SK-N-SH treated with all-trans-retinoic acid at 6 μM for 48 hours (cell line): ENCODE measurements around the gene ALOX12.

ENCODE experiments used
- ATAC-seq: fragments of 200-7000 bp; cut with Tn5 transposase; 3 replicates; pipeline ENCODE4 v1.9.1; 2020; ENCODE audit warnings: mild to moderate bottlenecking, moderate library complexity
- ARNTL ChIP-seq: fragments of 450-650 bp; formaldehyde crosslinking; IDR thresholded peaks from 2 replicates; pipeline ENCODE4 v1.5.0; 2020; ENCODE audit warnings: low read depth, mild to moderate bottlenecking, moderate library complexity, borderline replicate concordance
- BACH2 ChIP-seq: fragments of 250-450 bp; sonication (Bioruptor Pico); IDR thresholded peaks from 2 replicates; pipeline ENCODE4 v1.9.0; 2021; ENCODE audit warnings: mild to moderate bottlenecking, borderline replicate concordance
- CREB5 ChIP-seq: fragments of 250-450 bp; sonication (Bioruptor Pico); IDR thresholded peaks from 2 replicates; pipeline ENCODE4 v1.5.1; 2020; ENCODE audit warnings: low read depth, mild to moderate bottlenecking, moderate library complexity
- CSDC2 ChIP-seq: fragments of 250-450 bp; sonication (Bioruptor Pico); IDR thresholded peaks from 2 replicates; pipeline ENCODE4 v1.5.0; 2020; ENCODE audit warnings: mild to moderate bottlenecking, moderate library complexity
- ESRRG ChIP-seq: fragments of 250-450 bp; sonication (Bioruptor Pico); IDR thresholded peaks from 2 replicates; pipeline ENCODE4 v1.6.1; 2021; ENCODE audit warnings: mild to moderate bottlenecking
- GLIS3 ChIP-seq: fragments of 250-450 bp; sonication (Bioruptor Pico); IDR thresholded peaks from 2 replicates; pipeline ENCODE4 v1.5.0; 2020; ENCODE audit warnings: mild to moderate bottlenecking, moderate library complexity
- ISL1 ChIP-seq: fragments of 250-450 bp; sonication (Bioruptor Pico); IDR thresholded peaks from 2 replicates; pipeline ENCODE4 v2.1.2; 2022; ENCODE audit warnings: mild to moderate bottlenecking, moderate library complexity
- OSR1 ChIP-seq: fragments of 250-450 bp; sonication (Bioruptor Pico); IDR thresholded peaks from 2 replicates; pipeline ENCODE4 v1.8.0; 2022; ENCODE audit warnings: moderate library complexity, mild to moderate bottlenecking, inconsistent platforms
- PATZ1 ChIP-seq: fragments of 250-450 bp; sonication (Bioruptor Pico); IDR thresholded peaks from 2 replicates; pipeline ENCODE4 v1.8.0; 2020; ENCODE audit warnings: mild to moderate bottlenecking, moderate library complexity, borderline replicate concordance
- POU6F1 ChIP-seq: fragments of 250-450 bp; sonication (Bioruptor Pico); IDR thresholded peaks from 2 replicates; pipeline ENCODE4 v1.8.0; 2021; ENCODE audit warnings: low read depth, mild to moderate bottlenecking, moderate library complexity, borderline replicate concordance
- PPARA ChIP-seq: fragments of 250-450 bp; sonication (Bioruptor Pico); IDR thresholded peaks from 2 replicates; pipeline ENCODE4 v1.5.0; 2020; ENCODE audit warnings: mild to moderate bottlenecking, borderline replicate concordance
- RARB ChIP-seq: fragments of 250-450 bp; sonication (Bioruptor Pico); IDR thresholded peaks from 2 replicates; pipeline ENCODE4 v1.8.0; 2021; ENCODE audit warnings: mild to moderate bottlenecking, moderate library complexity
- TOX ChIP-seq: fragments of 250-450 bp; sonication (Bioruptor Pico); IDR thresholded peaks from 2 replicates; pipeline ENCODE4 v1.8.0; 2021; ENCODE audit warnings: mild to moderate bottlenecking, moderate library complexity, borderline replicate concordance
- TSHZ2 ChIP-seq: fragments of 250-450 bp; sonication (Bioruptor Pico); IDR thresholded peaks from 2 replicates; pipeline ENCODE4 v1.5.0; 2020; ENCODE audit warnings: mild to moderate bottlenecking, moderate library complexity
- ZC3H10 ChIP-seq: fragments of 250-450 bp; sonication (Bioruptor Pico); IDR thresholded peaks from 2 replicates; pipeline ENCODE4 v1.5.1; 2021; ENCODE audit warnings: mild to moderate bottlenecking, moderate library complexity
- ZFP3 ChIP-seq: fragments of 250-450 bp; sonication (Bioruptor Pico); IDR thresholded peaks from 2 replicates; pipeline ENCODE4 v1.5.0; 2020; ENCODE audit warnings: mild to moderate bottlenecking, moderate library complexity
- ZFP30 ChIP-seq: fragments of 450-650 bp; formaldehyde crosslinking; IDR thresholded peaks from 2 replicates; pipeline ENCODE4 v1.5.0; 2022; ENCODE audit warnings: mild to moderate bottlenecking, moderate library complexity
- ZNF565 ChIP-seq: fragments of 450-650 bp; formaldehyde crosslinking; conservative IDR thresholded peaks from 2 replicates; pipeline ENCODE4 v1.5.0; 2020; ENCODE audit warnings: low read depth, mild to moderate bottlenecking, moderate library complexity
- ZNF70 ChIP-seq: fragments of 450-650 bp; formaldehyde crosslinking; IDR thresholded peaks from 2 replicates; pipeline ENCODE4 v1.5.0; 2020; ENCODE audit warnings: mild to moderate bottlenecking, moderate library complexity
- ZNF8 ChIP-seq: fragments of 450-650 bp; formaldehyde crosslinking; IDR thresholded peaks from 2 replicates; pipeline ENCODE4 v1.5.0; 2020; ENCODE audit warnings: mild to moderate bottlenecking, moderate library complexity

Gene ALOX12

GRCh38 chr17:7020894-7021664 is 25.2 kb downstream of the ALOX12 start:
- no peak for ATAC-seq
- TF ChIP-seq TOX (CRISPR knock-in tag) (no peak), BACH2 (CRISPR knock-in tag) (no peak), RARB (CRISPR knock-in tag) (no peak), ARNTL (CRISPR knock-in tag) (no peak), CSDC2 (CRISPR knock-in tag) (no peak), ZNF8 (CRISPR knock-in tag) (no peak), ZNF565 (CRISPR knock-in tag) (no peak), TSHZ2 (CRISPR knock-in tag) (no peak), ZFP3 (no peak), OSR1 (CRISPR knock-in tag) (no peak), PATZ1 (CRISPR knock-in tag) (no peak), PPARA (CRISPR knock-in tag) (no peak), POU6F1 (CRISPR knock-in tag) (no peak), ZNF70 (no peak), ESRRG (CRISPR knock-in tag) (no peak), GLIS3 (CRISPR knock-in tag) (no peak)

GRCh38 chr17:7021993-7022778 is 26.3 kb downstream of the ALOX12 start:
- TF ChIP-seq ISL1 (CRISPR knock-in tag): no peak
- no peak for TF ChIP-seq PPARA (CRISPR knock-in tag)
- no peak for TF ChIP-seq ZFP30 (CRISPR knock-in tag)
- TF ChIP-seq CSDC2 (CRISPR knock-in tag): no peak
- no peak for TF ChIP-seq BACH2 (CRISPR knock-in tag)
- no peak for TF ChIP-seq RARB (CRISPR knock-in tag)
- TF ChIP-seq ZC3H10: no peak
- TF ChIP-seq GLIS3 (CRISPR knock-in tag): no peak
- no peak for TF ChIP-seq CREB5 (CRISPR knock-in tag)
- TF ChIP-seq POU6F1 (CRISPR knock-in tag): no peak
- TF ChIP-seq TSHZ2 (CRISPR knock-in tag): no peak

More at GRCh38 chr17:7021993-7022778, 26.3 kb downstream of the ALOX12 start:
- peak; percentile 78 for ATAC-seq
